SK-N-MC (cell line): Measurements from ENCODE around the gene KCNAB2.

Source experiments
- EZH2 ChIP-seq: fragments of 200-600 bp; sonication (generic); IDR thresholded peaks from one replicate; pipeline ENCODE4 v1.6.1; 2017; ENCODE audit warnings: antibody characterized with exemption
- POLR2AphosphoS5 ChIP-seq: IDR thresholded peaks from 2 replicates; pipeline ENCODE4 v1.6.1; 2012; ENCODE audit warnings: mild to moderate bottlenecking, low read depth, low read length, borderline replicate concordance

DNA sequence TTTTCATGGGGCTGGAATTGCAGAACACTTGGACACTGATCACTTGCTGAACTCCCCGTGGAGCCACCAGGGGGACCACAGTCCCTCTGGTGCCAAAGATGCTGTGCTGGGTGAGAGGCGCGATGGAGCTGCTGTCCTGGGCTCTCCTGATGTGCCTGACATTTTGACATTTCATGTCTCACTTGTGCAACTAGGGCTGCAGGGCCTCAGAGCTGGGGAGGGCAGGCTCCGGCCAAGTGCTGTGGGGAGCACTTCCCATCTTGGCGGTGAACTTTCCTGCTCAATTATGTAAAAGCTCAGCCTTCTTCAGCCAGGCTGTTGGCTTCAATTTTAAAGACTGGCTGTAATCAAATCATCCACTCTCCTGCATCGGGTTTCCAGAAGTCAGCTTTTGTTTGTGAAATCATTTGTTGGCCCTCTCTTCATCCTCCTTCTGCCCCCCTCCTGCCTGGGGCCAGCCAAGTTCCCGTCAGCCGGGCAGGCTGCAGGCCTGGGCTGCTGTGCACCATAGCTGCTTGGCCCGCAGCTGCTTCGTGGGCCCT, 36.8 kb downstream of the KCNAB2 start:
- TF ChIP-seq EZH2 (no peak), POLR2AphosphoS5 (no peak)
